Coronary artery (tissue), 2 donors: ENCODE data around the gene CFL1.
A peak's percentile ranks its signal among the peaks of the same experiment; 100 is the strongest.

ENCODE experiments used
- DNase-seq: peaks from one replicate; pipeline ENCODE4 v3.0.0-alpha.2; 2017; ENCODE audit warnings: low spot score
- H3K27ac ChIP-seq, 2 donors: fragments of 200-600 bp; sonication (generic); one replicate each; pipeline ENCODE4 v1.5.1; 2016 to 2019
- H3K4me3 ChIP-seq: fragments of 200-600 bp; sonication (generic); 2 replicates; pipeline ENCODE4 v1.5.1; 2016; ENCODE audit warnings: mild to moderate bottlenecking, moderate library complexity
- CTCF ChIP-seq: fragments of 200-600 bp; sonication (generic); IDR thresholded peaks from one replicate; pipeline ENCODE4 v1.5.1; 2019; ENCODE audit warnings: antibody characterized with exemption

The CFL1 gene

GRCh38 chr11:65862941-65863888 lies 5.2 kb upstream of the CFL1 start:
- DNase-seq: peak; percentile 73
- TF ChIP-seq CTCF: no peak
- Histone ChIP-seq H3K27ac (peak overlapping the region in 1 of 2 donors; percentile 100), H3K4me3 (no peak overlapping the region)

- DNase-seq: peak; percentile 74
- TF ChIP-seq CTCF: no peak
- H3K4me3 ChIP-seq: peak overlapping the region; percentile 98
- peak overlapping the region in 1 of 2 donors; percentile 100 for H3K27ac ChIP-seq
Measured at GRCh38 chr11:65862191-65862735, 4.3 kb upstream of the CFL1 start.

GRCh38 chr11:65861533-65862183 lies 3.7 kb upstream of the CFL1 start:
- Histone ChIP-seq H3K4me3 (peak overlapping the region; percentile 98), H3K27ac (peak overlapping the region; percentile 92 to 100)
- no peak for DNase-seq
- no peak for TF ChIP-seq CTCF

GRCh38 chr11:65861165-65861505 lies 3.2 kb upstream of the CFL1 start:
- DNase-seq: peak; percentile 80
- peak overlapping the region; percentile 92 to 100 for H3K27ac ChIP-seq
- no peak for TF ChIP-seq CTCF
- peak overlapping the region; percentile 98 for H3K4me3 ChIP-seq

- TF ChIP-seq CTCF: peak; percentile 46
- peak; percentile 99 for DNase-seq
- Histone ChIP-seq H3K4me3 (peak within 1 kb of the TSS; percentile 98), H3K27ac (peak within 1 kb of the TSS; percentile 92 to 100)
Measured at GRCh38 chr11:65860278-65861164, 2.5 kb upstream of the CFL1 start, which contains the start of gene MUS81. Gene MUS81 (plus strand): TSS chr11:65860433. CDS start chr11:65860754, 321 bp downstream.

- no peak for DNase-seq
- H3K4me3 ChIP-seq: peak overlapping the region; percentile 98
- TF ChIP-seq CTCF: no peak
Measured at GRCh38 chr11:65859812-65860277, 1.9 kb upstream of the CFL1 start.

More at GRCh38 chr11:65859812-65860277, 1.9 kb upstream of the CFL1 start:
- H3K27ac ChIP-seq: peak overlapping the region; percentile 92 to 100
